Upper lobe of left lung (tissue), 6 donors: ENCODE measurements around the gene CYSTM1. TPM values are rescaled to one million over a fixed set of nuclear protein-coding genes. Genes with fewer than 3 reads are reported as not detected.

Experiments used
- ATAC-seq, 2 donors: fragments of 200-7000 bp; cut with Tn5 transposase; one replicate each; pipeline ENCODE4 v1.9.1; 2022; ENCODE audit warnings: mild to moderate bottlenecking in 2 of 2, moderate library complexity in 2 of 2; ENCODE audit not compliant: low FRiP score in 2 of 2
- DNase-seq, 2 donors: peaks; one replicate each; pipeline ENCODE4 v3.0.0-alpha.2; 2019 to 2020
- H3K27ac ChIP-seq, 4 donors: fragments of 200-600 bp; sonication (generic); one replicate each; pipeline ENCODE4 v1.5.1; 2016 to 2019
- H3K27me3 ChIP-seq, 4 donors: fragments of 200-600 bp; sonication (generic); one replicate each; pipeline ENCODE4 v1.5.1; 2017 to 2019
- H3K36me3 ChIP-seq, 4 donors: fragments of 200-600 bp; sonication (generic); one replicate each; pipeline ENCODE4 v1.5.1; 2016 to 2019
- H3K4me1 ChIP-seq, 4 donors: fragments of 200-600 bp; sonication (generic); one replicate each; pipeline ENCODE4 v1.5.1; 2018 to 2019
- H3K4me3 ChIP-seq, 4 donors: fragments of 200-600 bp; sonication (generic); one replicate each; pipeline ENCODE4 v1.5.1; 2017 to 2019; ENCODE audit warnings: mild to moderate bottlenecking in 2 of 4, moderate library complexity in 1 of 4
- H3K9me3 ChIP-seq, 4 donors: fragments of 200-600 bp; sonication (generic); one replicate each; pipeline ENCODE4 v1.5.1; 2018 to 2019
- CTCF ChIP-seq, 6 experiments: fragments of 450-650 bp in 4 of 6; fragments of 200-600 bp in 2 of 6; sonication (generic) in 2 of 6; IDR thresholded peaks; one replicate each; pipeline ENCODE4 v1.5.1; 2016 to 2019; ENCODE audit warnings: antibody characterized with exemption in 6 of 6
- EP300 ChIP-seq, 4 donors: sonication (generic); formaldehyde crosslinking; IDR thresholded peaks; one replicate each; pipeline ENCODE4 v1.5.1; 2017; ENCODE audit warnings: antibody characterized with exemption in 4 of 4, control low read depth in 2 of 4
- POLR2A ChIP-seq, 4 donors: fragments of 450-650 bp; IDR thresholded peaks; one replicate each; pipeline ENCODE4 v1.5.1; 2016 to 2017; ENCODE audit warnings: antibody characterized with exemption in 4 of 4, mild to moderate bottlenecking in 2 of 4
- POLR2AphosphoS5 ChIP-seq, 2 donors: sonication (generic); formaldehyde crosslinking; IDR thresholded peaks; one replicate each; pipeline ENCODE4 v1.5.1; 2017; ENCODE audit warnings: antibody characterized with exemption in 2 of 2
- WGBS, 2 donors: methylation state at CpG; one replicate each; pipeline ENCODE4 v1.1.5; 2017 to 2018; 5-methylcytosine and 5-hydroxymethylcytosine counted together
- total RNA-seq, 6 donors: library from RNA; depleted of rRNA in 4 of 6; stranded (reverse); fragments of >200 nt in 4 of 6; gene quantifications; one replicate each; pipeline versions ENCODE4 v1.1.0 to v1.2.1, GENCODE V29; 2016 to 2021
- donor health status: DM: no; HTN: no; CAD: no; lungs with moderate emphysema.
- donor health status: DM: no; HTN: yes; CAD: no; lungs with severe emphysema.

CYSTM1 gene
- total RNA-seq, 6 donors from 2014 or later: 24.1 to 139 (median 91.9) TPM

- 90 to 91% methylated on average over 2 of the region's 2 CpGs for WGBS, 2 donors
- no peak for ATAC-seq
Measured at GRCh38 chr5:140172483-140172882, 2.5 kb upstream of the CYSTM1 start.

GRCh38 chr5:140174014-140174413, 974 bp upstream of the CYSTM1 start:
- DNase-seq: no peak
- Histone ChIP-seq H3K36me3 (no peaks in the 10 kb centered on the region), H3K4me3 (no peak overlapping the region), H3K27me3 (no peaks in the 10 kb centered on the region), H3K9me3 (no peaks in the 10 kb centered on the region), H3K4me1 (peaks cover 16 to 35% (median 30%) of the 10 kb centered on the region in 4 donors), H3K27ac (peak overlapping the region in 3 of 4 donors; percentile 98 to 99 (median 98))
- 88 to 89% methylated on average over 2 of the region's 2 CpGs for WGBS, 2 donors
- no peak for ATAC-seq
- TF ChIP-seq CTCF (IDR thresholded peaks at IDR 0.05) (no peak), POLR2AphosphoS5 (IDR thresholded peaks at IDR 0.05) (no peak), EP300 (IDR thresholded peaks at IDR 0.05) (no peak), POLR2A (IDR thresholded peaks at IDR 0.05) (no peak)

More at GRCh38 chr5:140172483-140172882, 2.5 kb upstream of the CYSTM1 start:
- no peaks in the 10 kb centered on the region for H3K27me3 ChIP-seq
- H3K9me3 ChIP-seq: no peaks in the 10 kb centered on the region
- H3K36me3 ChIP-seq: no peaks in the 10 kb centered on the region
- DNase-seq: no peak
- no peak overlapping the region for H3K4me3 ChIP-seq
- no peak for TF ChIP-seq EP300 (IDR thresholded peaks at IDR 0.05)
- TF ChIP-seq CTCF (IDR thresholded peaks at IDR 0.05): no peak
- no peak for TF ChIP-seq POLR2A (IDR thresholded peaks at IDR 0.05)
- TF ChIP-seq POLR2AphosphoS5 (IDR thresholded peaks at IDR 0.05): no peak
- H3K4me1 ChIP-seq: peaks cover 9 to 21% (median 20%) of the 10 kb centered on the region in 4 donors
- H3K27ac ChIP-seq: no peak overlapping the region

GRCh38 chr5:140175367-140176030, 511 bp downstream of the CYSTM1 start:
- Histone ChIP-seq H3K27ac (peak overlapping the region; percentile 98 to 99 (median 98)), H3K27me3 (no peaks in the 10 kb centered on the region), H3K9me3 (no peaks in the 10 kb centered on the region), H3K4me3 (peak overlapping the region; percentile 81 to 90 (median 86)), H3K36me3 (no peaks in the 10 kb centered on the region), H3K4me1 (peaks cover 23 to 42% (median 33%) of the 10 kb centered on the region in 4 donors)
- ATAC-seq (peak; percentile 81 to 86), DNase-seq (peak; percentile 85 to 94)
- 0 to 1% methylated on average over 17 to 31 of the region's 58 CpGs for WGBS, 2 donors
- peak in 1 of 2 donors; percentile 5 for TF ChIP-seq POLR2AphosphoS5 (IDR thresholded peaks at IDR 0.05)
- TF ChIP-seq CTCF (IDR thresholded peaks at IDR 0.05): peak; percentile 22 to 70 (median 32)
- peak in 2 of 4 donors; percentile 3 to 65 for TF ChIP-seq POLR2A (IDR thresholded peaks at IDR 0.05)
- TF ChIP-seq EP300 (IDR thresholded peaks at IDR 0.05): no peak

GRCh38 chr5:140176031-140176387, 1.0 kb downstream of the CYSTM1 start:
- DNase-seq: no peak
- Histone ChIP-seq H3K27ac (peak overlapping the region; percentile 98 to 99 (median 98)), H3K9me3 (no peaks in the 10 kb centered on the region), H3K4me1 (peaks cover 28 to 48% (median 38%) of the 10 kb centered on the region in 4 donors), H3K36me3 (no peaks in the 10 kb centered on the region), H3K27me3 (no peaks in the 10 kb centered on the region), H3K4me3 (peak overlapping the region; percentile 81 to 90 (median 86))
- WGBS, 2 donors: 5 to 9% methylated on average over 4 of the region's 4 CpGs
- ATAC-seq: no peak
- TF ChIP-seq POLR2AphosphoS5 (IDR thresholded peaks at IDR 0.05) (no peak), CTCF (IDR thresholded peaks at IDR 0.05) (no peak), POLR2A (IDR thresholded peaks at IDR 0.05) (no peak), EP300 (IDR thresholded peaks at IDR 0.05) (no peak)

GRCh38 chr5:140178086-140178410, 3.1 kb downstream of the CYSTM1 start:
- Histone ChIP-seq H3K27me3 (no peaks in the 10 kb centered on the region), H3K4me1 (peaks cover 46 to 68% (median 57%) of the 10 kb centered on the region in 4 donors), H3K9me3 (no peaks in the 10 kb centered on the region), H3K36me3 (no peaks in the 10 kb centered on the region), H3K4me3 (no peak overlapping the region), H3K27ac (peak overlapping the region; percentile 40 to 78 (median 46))
- no peak for TF ChIP-seq CTCF (IDR thresholded peaks at IDR 0.05)
- no peak for TF ChIP-seq EP300 (IDR thresholded peaks at IDR 0.05)
- TF ChIP-seq POLR2AphosphoS5 (IDR thresholded peaks at IDR 0.05): no peak
- TF ChIP-seq POLR2A (IDR thresholded peaks at IDR 0.05): no peak
- ATAC-seq (no peak), DNase-seq (no peak)
- WGBS, 2 donors: 36 to 53% methylated on average over 1 of the region's 1 CpG
